HEK293 (cell line): Measurements from ENCODE around the gene SYNDIG1.

Experiments used
- CTCF ChIA-PET: fragments of 350-600 bp; formaldehyde crosslinking; extraction: SDS; loops from one replicate; lab custom pipeline; 2021; ENCODE audit warnings: antibody characterized with exemption; lab: Yijun Ruan, JAX
- POLR2A ChIA-PET: fragments of 300-600 bp; formaldehyde crosslinking; extraction: SDS; loops from one replicate; lab custom pipeline; 2020; ENCODE audit warnings: antibody characterized with exemption, inconsistent platforms; lab: Yijun Ruan, JAX
- H3K27ac ChIP-seq: fragments of 200-500 bp; sonication (Bioruptor generic); 2 replicates; pipeline ENCODE4 v1.5.1; 2014; ENCODE audit warnings: low read depth, low read length, control low read depth, inconsistent platforms; ENCODE audit errors: extremely low read depth
- H3K36me3 ChIP-seq, 2 experiments: fragments of 200-500 bp in 1 of 2; sonication (Bioruptor generic) in 1 of 2; 1 replicate in 1 of 2; 2 replicates in 1 of 2; pipeline ENCODE4 v1.5.1; 2014 to 2017; ENCODE audit warnings: inconsistent platforms in 2 of 2, low read length in 2 of 2; ENCODE audit not compliant: control insufficient read depth in 2 of 2, insufficient read depth in 1 of 2
- H3K4me1 ChIP-seq: fragments of 200-500 bp; sonication (Bioruptor generic); 2 replicates; pipeline ENCODE4 v1.5.1; 2014; ENCODE audit warnings: mild to moderate bottlenecking, low read length, inconsistent platforms; ENCODE audit not compliant: control insufficient read depth, insufficient read depth
- H3K4me3 ChIP-seq: 2 replicates; pipeline ENCODE4 v1.5.1; 2011; ENCODE audit warnings: low read depth, mild to moderate bottlenecking, control low read depth, low read length, moderate library complexity
- H3K9me3 ChIP-seq: fragments of 200-500 bp; sonication (Bioruptor generic); 2 replicates; pipeline ENCODE4 v1.5.1; 2014; ENCODE audit warnings: low read depth, low read length, inconsistent platforms; ENCODE audit not compliant: control insufficient read depth, insufficient read depth
- GFI1B ChIP-seq: fragments of 450-650 bp; formaldehyde crosslinking; IDR thresholded peaks from 2 replicates; pipeline ENCODE4 v1.5.1; 2016; ENCODE audit warnings: missing biosample characterization, missing genetic modification characterization
- SCRT1 ChIP-seq: fragments of 450-650 bp; formaldehyde crosslinking; IDR thresholded peaks from 2 replicates; pipeline ENCODE4 v1.5.1; 2016; ENCODE audit warnings: missing biosample characterization, missing genetic modification characterization, borderline replicate concordance
- TCF7L2 ChIP-seq: IDR thresholded peaks from 2 replicates; pipeline ENCODE4 v1.6.1; 2011; ENCODE audit warnings: low read depth, mild to moderate bottlenecking, inconsistent platforms, low read length, moderate library complexity, borderline replicate concordance
- TRIM28 ChIP-seq: IDR thresholded peaks from 2 replicates; pipeline ENCODE4 v1.6.1; 2011; ENCODE audit warnings: low read length, control low read depth, borderline replicate concordance
- ZBTB11 ChIP-seq: fragments of 450-650 bp; formaldehyde crosslinking; conservative IDR thresholded peaks from 2 replicates; pipeline ENCODE4 v1.5.1; 2016; ENCODE audit warnings: low read depth, missing biosample characterization, missing genetic modification characterization
- ZBTB48 ChIP-seq: fragments of 450-650 bp; formaldehyde crosslinking; IDR thresholded peaks from 2 replicates; pipeline ENCODE4 v1.5.1; 2016; ENCODE audit warnings: missing biosample characterization, missing genetic modification characterization
- ZNF155 ChIP-seq: fragments of 450-650 bp; formaldehyde crosslinking; IDR thresholded peaks from 2 replicates; pipeline ENCODE4 v1.5.1; 2016; ENCODE audit warnings: missing biosample characterization, missing genetic modification characterization
- ZNF184 ChIP-seq: fragments of 450-650 bp; IDR thresholded peaks from 2 replicates; pipeline ENCODE4 v1.5.1; 2018; ENCODE audit warnings: missing biosample characterization, mild to moderate bottlenecking, missing genetic modification characterization
- ZNF2 ChIP-seq: fragments of 450-650 bp; formaldehyde crosslinking; IDR thresholded peaks from 2 replicates; pipeline ENCODE4 v1.5.1; 2016; ENCODE audit warnings: missing biosample characterization, missing genetic modification characterization
- ZNF239 ChIP-seq: fragments of 450-650 bp; formaldehyde crosslinking; IDR thresholded peaks from 2 replicates; pipeline ENCODE4 v1.5.1; 2016; ENCODE audit warnings: missing biosample characterization, missing genetic modification characterization
- ZNF423 ChIP-seq: fragments of 450-650 bp; formaldehyde crosslinking; IDR thresholded peaks from 2 replicates; pipeline ENCODE4 v1.5.1; 2016; ENCODE audit warnings: missing biosample characterization, missing genetic modification characterization
- ZNF433 ChIP-seq: fragments of 450-650 bp; formaldehyde crosslinking; IDR thresholded peaks from 2 replicates; pipeline ENCODE4 v1.5.1; 2016; ENCODE audit warnings: missing biosample characterization, missing genetic modification characterization, low read depth
- ZNF514 ChIP-seq: fragments of 450-650 bp; formaldehyde crosslinking; IDR thresholded peaks from 2 replicates; pipeline ENCODE4 v1.5.1; 2016; ENCODE audit warnings: missing biosample characterization, missing genetic modification characterization
- ZNF529 ChIP-seq: fragments of 450-650 bp; formaldehyde crosslinking; IDR thresholded peaks from 2 replicates; pipeline ENCODE4 v1.5.1; 2017; ENCODE audit warnings: missing genetic modification characterization, missing biosample characterization; ENCODE audit not compliant: insufficient replicate concordance
- ZNF549 ChIP-seq: fragments of 450-650 bp; IDR thresholded peaks from 2 replicates; pipeline ENCODE4 v1.5.1; 2018; ENCODE audit warnings: missing biosample characterization, missing genetic modification characterization, mild to moderate bottlenecking, inconsistent platforms, moderate library complexity
- ZNF580 ChIP-seq: fragments of 450-650 bp; formaldehyde crosslinking; IDR thresholded peaks from 2 replicates; pipeline ENCODE4 v1.5.1; 2016; ENCODE audit warnings: missing biosample characterization, missing genetic modification characterization
- ZNF830 ChIP-seq: fragments of 450-650 bp; IDR thresholded peaks from 2 replicates; pipeline ENCODE4 v1.5.0; 2018; ENCODE audit warnings: missing biosample characterization, missing genetic modification characterization, low read depth, mild to moderate bottlenecking, moderate library complexity
- TF ChIP-seq, protein P1 (sequence below): fragments of 450-650 bp; formaldehyde crosslinking; IDR thresholded peaks from 2 replicates; pipeline ENCODE4 v1.5.1; 2016; ENCODE audit warnings: missing biosample characterization, missing genetic modification characterization

The SYNDIG1 gene

DNA sequence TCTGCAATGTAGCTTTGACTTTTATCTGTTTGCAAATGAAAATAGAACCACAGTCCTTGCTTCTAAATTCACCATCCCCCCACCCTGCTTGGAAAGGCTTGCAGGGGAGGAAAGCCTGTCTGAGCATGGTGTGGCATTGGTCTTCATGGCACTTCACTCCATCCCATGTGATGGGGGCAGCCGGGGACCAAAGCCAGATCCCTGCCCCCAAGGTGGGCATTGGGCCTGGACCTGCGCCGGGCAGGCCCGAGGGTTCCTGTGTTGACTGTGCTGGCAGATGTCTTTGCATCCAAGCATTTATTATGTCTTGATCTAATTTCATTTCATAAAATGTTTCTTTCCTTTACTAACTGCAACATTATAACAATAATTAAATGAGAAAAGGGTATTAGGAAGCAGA is 120.0 kb downstream of the SYNDIG1 start (continued):
- TF ChIP-seq SCRT1 (tag by site-specific recombination): no peak

DNA sequence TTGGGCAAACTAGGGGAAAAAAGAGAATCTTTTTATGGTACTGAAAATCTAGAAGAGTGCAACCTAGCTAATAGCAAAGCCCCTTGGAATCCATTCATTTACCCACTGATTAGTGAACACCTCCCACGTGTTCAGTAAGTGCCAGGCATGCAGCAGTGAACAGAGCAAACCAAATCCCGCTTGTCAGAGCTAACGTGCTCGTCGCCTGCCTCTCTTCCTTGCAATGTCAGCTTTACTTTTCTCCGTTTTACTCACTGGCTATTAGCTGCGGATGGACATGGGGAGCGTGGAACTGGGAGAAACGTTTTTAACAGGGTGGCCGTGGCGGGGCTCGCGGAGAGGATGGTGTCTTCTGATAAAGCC is 120.4 kb downstream of the SYNDIG1 start:
- H3K9me3 ChIP-seq: no peaks in the 10 kb centered on the region
- H3K4me3 ChIP-seq: no peak overlapping the region
- no peaks in the 10 kb centered on the region for H3K4me1 ChIP-seq
- CTCF ChIA-PET: no interaction called here
- POLR2A ChIA-PET: no interaction called here
- H3K36me3 ChIP-seq: no peaks in the 10 kb centered on the region
- no peak overlapping the region for H3K27ac ChIP-seq
- TF ChIP-seq ZNF549 (tag by site-specific recombination) (no peak), TCF7L2 (no peak)

GRCh38 chr20:24590178-24590982 is 121.0 kb downstream of the SYNDIG1 start:
- Histone ChIP-seq H3K4me1 (no peaks in the 10 kb centered on the region), H3K27ac (no peak overlapping the region), H3K36me3 (no peaks in the 10 kb centered on the region), H3K9me3 (no peaks in the 10 kb centered on the region), H3K4me3 (no peak overlapping the region)
- POLR2A ChIA-PET: no interaction called here
- CTCF ChIA-PET: no interaction called here
- TF ChIP-seq ZNF514 (tag by site-specific recombination) (no peak), TRIM28 (no peak)

GRCh38 chr20:24597051-24597450 is 127.6 kb downstream of the SYNDIG1 start:
- ChIA-PET CTCF (interaction anchor here (0.6 kb wide), 1 partner anchor 312 kb away, joined by 3 read pairs; no protein-coding TSS in a partner anchor), POLR2A (no interaction called here)
- H3K27ac ChIP-seq: no peak overlapping the region
- H3K36me3 ChIP-seq: no peaks in the 10 kb centered on the region
- no peaks in the 10 kb centered on the region for H3K9me3 ChIP-seq
- no peak overlapping the region for H3K4me3 ChIP-seq
- H3K4me1 ChIP-seq: no peaks in the 10 kb centered on the region
- TF ChIP-seq ZNF580 (tag by site-specific recombination): no peak
- TF ChIP-seq ZNF423: no peak
- TF ChIP-seq GFI1B (tag by site-specific recombination): no peak
- TF ChIP-seq ZNF433 (tag by site-specific recombination): no peak
- no peak for TF ChIP-seq ZBTB11 (tag by site-specific recombination)
- no peak for TF ChIP-seq ZNF830 (tag by site-specific recombination)
- no peak for TF ChIP-seq ZBTB48
- TF ChIP-seq ZNF239 (tag by site-specific recombination): no peak
- TF ChIP-seq ZNF184 (tag by site-specific recombination): no peak
- TF ChIP-seq, protein P1, sequence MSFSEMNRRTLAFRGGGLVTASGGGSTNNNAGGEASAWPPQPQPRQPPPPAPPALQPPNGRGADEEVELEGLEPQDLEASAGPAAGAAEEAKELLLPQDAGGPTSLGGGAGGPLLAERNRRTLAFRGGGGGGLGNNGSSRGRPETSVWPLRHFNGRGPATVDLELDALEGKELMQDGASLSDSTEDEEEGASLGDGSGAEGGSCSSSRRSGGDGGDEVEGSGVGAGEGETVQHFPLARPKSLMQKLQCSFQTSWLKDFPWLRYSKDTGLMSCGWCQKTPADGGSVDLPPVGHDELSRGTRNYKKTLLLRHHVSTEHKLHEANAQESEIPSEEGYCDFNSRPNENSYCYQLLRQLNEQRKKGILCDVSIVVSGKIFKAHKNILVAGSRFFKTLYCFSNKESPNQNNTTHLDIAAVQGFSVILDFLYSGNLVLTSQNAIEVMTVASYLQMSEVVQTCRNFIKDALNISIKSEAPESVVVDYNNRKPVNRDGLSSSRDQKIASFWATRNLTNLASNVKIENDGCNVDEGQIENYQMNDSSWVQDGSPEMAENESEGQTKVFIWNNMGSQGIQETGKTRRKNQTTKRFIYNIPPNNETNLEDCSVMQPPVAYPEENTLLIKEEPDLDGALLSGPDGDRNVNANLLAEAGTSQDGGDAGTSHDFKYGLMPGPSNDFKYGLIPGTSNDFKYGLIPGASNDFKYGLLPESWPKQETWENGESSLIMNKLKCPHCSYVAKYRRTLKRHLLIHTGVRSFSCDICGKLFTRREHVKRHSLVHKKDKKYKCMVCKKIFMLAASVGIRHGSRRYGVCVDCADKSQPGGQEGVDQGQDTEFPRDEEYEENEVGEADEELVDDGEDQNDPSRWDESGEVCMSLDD (tag by site-specific recombination): no peak
- TF ChIP-seq ZNF2 (tag by site-specific recombination): no peak
- no peak for TF ChIP-seq ZNF529 (tag by site-specific recombination)
- no peak for TF ChIP-seq ZNF155
